T-helper 1 cell treated with Interleukin-12 subunit alpha and Interleukin-12 subunit beta and Interleukin-4 antibody, amounts not matched to agents 30 μg/mL and 1 μg/mL, for 36 hours (primary cell): Measurements from ENCODE around the gene MSI2.

Source experiments
- H3K27ac Mint-ChIP-seq: one replicate; pipeline ENCODE4 v1.8.0; 2021; ENCODE audit warnings: mild to moderate bottlenecking, mixed read lengths
- H3K27me3 Mint-ChIP-seq: one replicate; pipeline ENCODE4 v1.8.0; 2021; ENCODE audit warnings: low read depth, mixed read lengths
- H3K36me3 Mint-ChIP-seq: one replicate; pipeline ENCODE4 v1.8.0; 2021; ENCODE audit warnings: low read depth, mixed read lengths
- H3K4me1 Mint-ChIP-seq: one replicate; pipeline ENCODE4 v1.8.0; 2021; ENCODE audit warnings: low read depth, mixed read lengths
- H3K4me3 Mint-ChIP-seq: one replicate; pipeline ENCODE4 v1.8.0; 2021; ENCODE audit warnings: mild to moderate bottlenecking, moderate library complexity, mixed read lengths
- H3K9me3 Mint-ChIP-seq: one replicate; pipeline ENCODE4 v1.8.0; 2021; ENCODE audit warnings: mixed read lengths

MSI2 gene

GRCh38 chr17:57420734-57421717 is 164.7 kb downstream of the MSI2 start:
- peaks cover 35% of the 10 kb centered on the region for H3K4me1 Mint-ChIP-seq
- H3K4me3 Mint-ChIP-seq = no peak overlapping the region
- H3K36me3 Mint-ChIP-seq = peaks cover under 1% of the 10 kb centered on the region
- H3K27me3 Mint-ChIP-seq = no peaks in the 10 kb centered on the region
- no peak overlapping the region for H3K27ac Mint-ChIP-seq
- no peaks in the 10 kb centered on the region for H3K9me3 Mint-ChIP-seq

- peaks cover 27% of the 10 kb centered on the region for H3K4me1 Mint-ChIP-seq
- no peaks in the 10 kb centered on the region for H3K27me3 Mint-ChIP-seq
- no peaks in the 10 kb centered on the region for H3K36me3 Mint-ChIP-seq
- H3K4me3 Mint-ChIP-seq = no peak overlapping the region
- H3K27ac Mint-ChIP-seq = no peak overlapping the region
- H3K9me3 Mint-ChIP-seq = no peaks in the 10 kb centered on the region
Observed at GRCh38 chr17:57422574-57423164, 166.3 kb downstream of the MSI2 start.

DNA sequence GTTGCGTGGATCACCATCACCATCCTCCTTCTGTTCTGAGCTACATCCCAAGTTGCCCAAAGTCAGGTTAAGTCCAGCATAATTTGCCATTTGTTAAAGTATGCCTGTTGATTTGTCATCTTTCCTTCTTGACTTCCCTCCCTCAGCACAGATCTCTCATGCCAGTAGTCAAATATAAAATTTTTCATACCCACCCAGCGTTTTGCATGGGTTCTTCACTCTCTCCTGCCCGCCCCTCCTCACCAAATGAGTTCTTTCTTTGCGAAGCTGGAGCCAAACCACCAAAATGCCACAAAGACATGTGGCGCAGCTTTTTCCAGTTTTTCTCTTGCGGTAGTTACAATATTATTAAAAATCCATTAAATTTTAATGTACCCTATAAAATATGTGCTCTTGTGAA is 167.2 kb downstream of the MSI2 start:
- Mint-ChIP-seq H3K36me3 (no peaks in the 10 kb centered on the region), H3K27ac (no peak overlapping the region), H3K4me3 (no peak overlapping the region), H3K4me1 (peaks cover 25% of the 10 kb centered on the region), H3K27me3 (no peaks in the 10 kb centered on the region), H3K9me3 (no peaks in the 10 kb centered on the region)

DNA sequence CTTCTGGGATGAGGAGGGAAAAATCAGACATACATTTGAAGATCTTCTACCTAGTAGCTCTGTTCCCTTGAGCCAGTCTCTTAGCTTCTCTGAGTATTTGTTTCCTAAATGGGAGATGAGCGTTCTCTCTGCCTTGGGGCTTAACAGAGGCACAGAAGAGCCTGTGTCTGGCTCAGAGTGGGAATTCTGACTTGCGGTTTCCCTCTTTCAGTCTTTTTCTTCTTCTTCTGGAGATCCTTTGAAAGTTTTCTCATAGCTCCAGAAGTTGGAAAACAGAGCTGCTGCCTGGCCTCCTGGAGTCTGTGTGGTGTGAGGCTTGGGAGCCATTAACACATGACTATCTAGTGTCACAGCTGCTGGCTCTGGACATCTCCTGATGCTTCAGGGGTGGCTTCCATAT is 167.9 kb downstream of the MSI2 start:
- Mint-ChIP-seq H3K4me3 (no peak overlapping the region), H3K27me3 (no peaks in the 10 kb centered on the region), H3K27ac (no peak overlapping the region), H3K9me3 (no peaks in the 10 kb centered on the region), H3K36me3 (no peaks in the 10 kb centered on the region), H3K4me1 (peaks cover 21% of the 10 kb centered on the region)

DNA sequence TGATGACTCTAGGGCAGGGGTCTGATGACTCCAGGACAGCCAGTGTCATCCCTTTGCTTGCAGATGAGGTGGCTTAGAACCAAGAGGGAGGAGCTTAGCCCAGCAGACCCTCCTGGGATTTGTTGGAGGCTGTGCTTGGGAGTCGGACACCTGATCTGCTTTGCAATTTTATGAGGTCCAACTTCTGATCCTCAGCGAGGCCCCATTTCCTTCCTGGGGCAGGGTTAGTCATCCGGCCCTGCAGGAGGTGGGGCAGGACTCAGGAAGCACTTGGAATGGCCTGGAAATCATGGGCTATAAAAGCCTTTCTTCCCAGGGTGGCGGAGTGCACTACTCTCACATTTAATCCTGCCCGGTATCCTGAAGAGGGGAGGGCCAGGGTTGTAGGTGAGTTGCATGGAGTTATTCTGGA is 168.5 kb downstream of the MSI2 start:
- Mint-ChIP-seq H3K4me1 (peaks cover 21% of the 10 kb centered on the region), H3K4me3 (no peak overlapping the region), H3K27me3 (no peaks in the 10 kb centered on the region)

GRCh38 chr17:57425431-57425830 is 169.1 kb downstream of the MSI2 start:
- H3K27ac Mint-ChIP-seq = no peak overlapping the region
- no peaks in the 10 kb centered on the region for H3K9me3 Mint-ChIP-seq
- peaks cover 1% of the 10 kb centered on the region for H3K36me3 Mint-ChIP-seq
- peaks cover 22% of the 10 kb centered on the region for H3K4me1 Mint-ChIP-seq
- no peaks in the 10 kb centered on the region for H3K27me3 Mint-ChIP-seq
- no peak overlapping the region for H3K4me3 Mint-ChIP-seq

More for the DNA sequence above, 168.5 kb downstream of the MSI2 start:
- Mint-ChIP-seq H3K9me3 (no peaks in the 10 kb centered on the region), H3K27ac (no peak overlapping the region), H3K36me3 (no peaks in the 10 kb centered on the region)

GRCh38 chr17:57425903-57426880 is 169.9 kb downstream of the MSI2 start:
- H3K4me1 Mint-ChIP-seq = peaks cover 29% of the 10 kb centered on the region
- H3K9me3 Mint-ChIP-seq = no peaks in the 10 kb centered on the region
- H3K4me3 Mint-ChIP-seq = no peak overlapping the region
- H3K27ac Mint-ChIP-seq = no peak overlapping the region
- H3K27me3 Mint-ChIP-seq = no peaks in the 10 kb centered on the region
- peaks cover 3% of the 10 kb centered on the region for H3K36me3 Mint-ChIP-seq

GRCh38 chr17:57429966-57430365 is 173.6 kb downstream of the MSI2 start:
- no peak overlapping the region for H3K4me3 Mint-ChIP-seq
- H3K27me3 Mint-ChIP-seq = no peaks in the 10 kb centered on the region
- peaks cover 3% of the 10 kb centered on the region for H3K36me3 Mint-ChIP-seq
- H3K9me3 Mint-ChIP-seq = no peaks in the 10 kb centered on the region
- no peak overlapping the region for H3K27ac Mint-ChIP-seq
- peaks cover 26% of the 10 kb centered on the region for H3K4me1 Mint-ChIP-seq

GRCh38 chr17:57431415-57431814 is 175.1 kb downstream of the MSI2 start:
- no peak overlapping the region for H3K4me3 Mint-ChIP-seq
- H3K36me3 Mint-ChIP-seq = peaks cover 8% of the 10 kb centered on the region
- H3K27me3 Mint-ChIP-seq = no peaks in the 10 kb centered on the region
- no peaks in the 10 kb centered on the region for H3K9me3 Mint-ChIP-seq
- H3K27ac Mint-ChIP-seq = no peak overlapping the region
- peaks cover 27% of the 10 kb centered on the region for H3K4me1 Mint-ChIP-seq

GRCh38 chr17:57432507-57433277 is 176.4 kb downstream of the MSI2 start:
- Mint-ChIP-seq H3K36me3 (peaks cover 10% of the 10 kb centered on the region), H3K27ac (no peak overlapping the region), H3K4me1 (peaks cover 30% of the 10 kb centered on the region), H3K27me3 (no peaks in the 10 kb centered on the region), H3K4me3 (no peak overlapping the region), H3K9me3 (no peaks in the 10 kb centered on the region)

- Mint-ChIP-seq H3K27me3 (no peaks in the 10 kb centered on the region), H3K4me3 (no peak overlapping the region), H3K36me3 (peaks cover 10% of the 10 kb centered on the region), H3K4me1 (peaks cover 30% of the 10 kb centered on the region), H3K27ac (no peak overlapping the region), H3K9me3 (no peaks in the 10 kb centered on the region)
Observed at GRCh38 chr17:57433452-57433851, 177.1 kb downstream of the MSI2 start.

DNA sequence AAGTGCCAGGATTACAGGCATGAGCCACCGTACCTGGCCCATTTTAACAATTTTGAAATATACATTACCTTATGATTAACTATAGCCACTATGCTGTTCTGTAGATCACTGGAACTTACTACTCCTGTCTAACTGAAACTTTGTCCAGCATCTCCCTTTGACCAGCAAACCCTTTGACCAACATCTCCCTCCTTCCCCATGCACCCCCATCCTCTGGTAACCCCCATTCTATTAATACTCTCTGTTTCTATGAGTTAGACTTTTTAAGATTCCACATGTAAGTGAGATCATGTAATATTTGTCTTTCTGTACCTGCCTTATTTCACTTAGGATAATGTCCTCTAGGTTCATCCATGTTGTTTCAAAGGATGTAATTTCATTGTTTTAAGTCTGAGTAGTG is 178.0 kb downstream of the MSI2 start:
- Mint-ChIP-seq H3K27me3 (no peaks in the 10 kb centered on the region), H3K9me3 (no peaks in the 10 kb centered on the region), H3K36me3 (peaks cover 10% of the 10 kb centered on the region), H3K4me1 (peaks cover 34% of the 10 kb centered on the region), H3K4me3 (no peak overlapping the region), H3K27ac (no peak overlapping the region)

- Mint-ChIP-seq H3K4me3 (no peak overlapping the region), H3K27ac (no peak overlapping the region), H3K36me3 (peaks cover 7% of the 10 kb centered on the region), H3K4me1 (peaks cover 46% of the 10 kb centered on the region), H3K27me3 (no peaks in the 10 kb centered on the region), H3K9me3 (no peaks in the 10 kb centered on the region)
Observed at GRCh38 chr17:57436565-57436964, 180.2 kb downstream of the MSI2 start.
